Activated gamma-delta T cell treated with Interleukin-2 at 50 U/mL for 16 hours (primary cell): ENCODE data around the gene GPC6.

Experiments used
- DNase-seq: peaks from one replicate; pipeline ENCODE4 v3.0.0-alpha.2; 2020

The GPC6 gene

DNA sequence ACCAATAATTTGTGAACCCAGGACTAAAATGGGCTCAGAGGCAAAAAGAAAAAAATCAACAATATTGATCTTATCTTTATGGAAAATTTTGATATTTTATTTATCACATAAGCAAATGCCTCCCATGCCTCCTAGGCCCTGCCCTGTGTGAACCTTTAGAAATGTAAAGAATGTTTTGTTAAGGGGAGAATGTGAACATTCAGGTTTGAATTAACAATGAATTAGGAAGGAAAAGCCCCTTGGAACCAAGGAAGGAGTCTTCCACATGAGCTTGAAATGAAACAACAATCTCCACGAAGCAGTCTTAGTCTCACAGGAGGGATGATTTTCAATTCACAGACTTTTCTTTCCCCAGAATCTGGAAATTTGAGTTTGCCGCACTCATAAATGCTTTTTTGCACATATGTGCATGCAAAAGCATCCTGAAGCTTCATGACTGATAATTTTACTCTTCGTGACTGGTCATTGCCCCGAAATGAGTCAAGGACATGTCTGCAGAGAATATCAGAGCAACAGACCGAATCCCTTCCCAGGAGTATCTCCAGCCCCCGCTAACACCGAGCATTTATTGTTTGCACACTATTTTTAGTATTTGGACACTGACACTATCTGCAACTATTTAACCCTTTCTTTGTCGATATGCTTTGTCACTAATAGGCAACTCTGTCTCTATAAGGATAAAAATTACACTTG lies 1117.7 kb downstream of the GPC6 start:
- DNase-seq, result no peak

- DNase-seq, result no peak
Measured at GRCh38 chr13:94345374-94346195, 1119.0 kb downstream of the GPC6 start.

DNA sequence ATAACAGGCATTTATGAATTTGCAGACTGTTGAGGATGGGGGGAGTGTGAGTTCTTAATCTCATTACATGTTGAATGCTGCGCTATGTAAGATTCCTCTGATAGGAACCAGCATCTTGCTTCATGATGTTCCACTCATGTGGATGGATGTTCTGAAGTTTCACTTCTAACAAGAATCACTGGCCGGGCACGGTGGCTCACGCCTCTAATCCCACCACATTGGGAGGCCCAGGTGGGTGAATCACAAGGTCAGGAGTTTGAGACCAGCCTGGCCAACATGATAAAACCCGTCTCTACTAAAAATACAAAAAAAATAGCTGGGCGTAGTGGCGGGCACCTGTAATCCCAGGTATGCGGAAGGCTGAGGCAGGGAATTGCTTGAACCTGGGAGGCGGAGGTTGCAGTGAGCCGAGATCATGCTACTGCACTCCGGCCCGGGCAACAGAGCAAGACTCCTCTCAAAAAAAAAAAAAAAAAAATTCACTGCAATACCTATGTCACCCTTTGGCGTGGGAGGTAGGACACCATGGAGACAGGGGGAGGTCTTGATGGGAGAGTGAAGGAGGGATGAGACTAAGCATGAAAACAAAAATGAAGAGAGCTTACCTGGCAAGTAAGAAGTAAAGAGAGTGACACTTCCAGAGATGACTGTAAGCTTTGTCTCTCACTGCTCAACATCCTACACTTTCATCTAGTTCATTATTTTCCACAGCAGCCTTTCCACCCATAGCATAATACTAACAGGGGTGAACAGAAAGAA lies 1119.8 kb downstream of the GPC6 start:
- DNase-seq, result no peak

- no peak for DNase-seq
Measured at GRCh38 chr13:94351292-94351990, 1124.8 kb downstream of the GPC6 start.

DNA sequence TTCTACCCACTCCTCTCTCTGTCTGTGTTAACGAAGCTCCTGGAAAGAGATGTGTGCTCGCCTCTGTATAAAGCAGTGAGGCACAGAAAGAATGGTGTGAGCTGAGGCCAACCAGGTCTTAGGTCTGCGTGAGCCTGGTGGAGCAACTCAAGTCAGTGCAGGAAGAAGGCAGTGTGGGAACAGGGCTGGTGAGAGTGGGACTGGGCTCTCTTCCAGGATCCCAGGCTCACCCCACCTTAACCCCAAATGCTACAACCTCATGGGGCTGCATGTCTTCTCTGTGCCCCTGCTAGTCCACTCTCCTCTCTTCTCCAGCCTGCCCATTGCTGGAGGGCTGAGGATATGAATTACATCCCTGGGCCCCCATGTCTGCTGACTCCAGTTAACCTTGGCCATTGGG lies 1125.5 kb downstream of the GPC6 start:
- no peak for DNase-seq

GRCh38 chr13:94353167-94353710 lies 1126.6 kb downstream of the GPC6 start:
- no peak for DNase-seq

- no peak for DNase-seq
Measured at GRCh38 chr13:94359875-94360274, 1133.3 kb downstream of the GPC6 start.

GRCh38 chr13:94362411-94362909 lies 1135.9 kb downstream of the GPC6 start:
- DNase-seq, result peak; percentile 56

DNA sequence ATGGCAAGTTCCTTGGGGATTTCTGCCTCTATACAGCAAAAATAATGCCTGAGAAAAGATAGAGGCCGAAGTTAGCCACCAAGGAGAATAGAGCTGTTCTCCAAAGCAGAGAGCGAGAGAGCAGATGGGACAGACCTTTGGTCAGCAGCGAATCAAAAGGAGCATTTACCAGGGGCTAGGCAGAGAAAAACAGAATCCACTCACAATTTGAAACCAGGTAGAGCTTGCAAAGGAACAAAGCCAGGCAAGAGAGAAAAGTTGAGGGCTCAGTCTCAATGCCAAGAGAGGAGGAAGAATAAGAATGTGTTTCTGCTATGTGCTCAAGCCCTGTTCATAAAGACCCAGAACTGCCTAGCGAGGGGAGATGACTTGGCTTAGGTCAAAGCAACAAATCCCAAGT lies 1140.1 kb downstream of the GPC6 start:
- DNase-seq, result no peak

DNA sequence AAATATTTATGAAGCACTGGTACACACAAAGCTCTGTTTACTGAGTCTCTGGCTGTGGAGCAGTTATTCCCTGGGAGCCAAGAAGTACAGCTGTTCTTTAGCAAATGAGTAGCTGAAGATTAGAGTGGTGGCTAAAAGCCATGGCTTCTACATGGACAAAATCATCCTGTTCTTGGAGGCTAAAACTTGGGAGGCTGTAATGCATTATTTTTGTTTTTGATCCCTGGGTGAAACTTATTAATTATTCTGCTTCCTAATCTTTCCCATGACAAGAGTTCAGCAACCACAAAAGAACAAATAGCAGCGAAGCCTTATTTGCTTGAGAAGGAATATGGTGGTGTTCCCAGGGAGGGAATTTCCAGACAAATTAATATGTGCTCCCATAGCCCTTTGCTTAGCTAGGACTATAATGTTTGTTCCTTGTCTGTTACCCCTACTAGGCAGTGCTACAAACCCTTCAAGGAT lies 1143.4 kb downstream of the GPC6 start:
- DNase-seq, result no peak

DNA sequence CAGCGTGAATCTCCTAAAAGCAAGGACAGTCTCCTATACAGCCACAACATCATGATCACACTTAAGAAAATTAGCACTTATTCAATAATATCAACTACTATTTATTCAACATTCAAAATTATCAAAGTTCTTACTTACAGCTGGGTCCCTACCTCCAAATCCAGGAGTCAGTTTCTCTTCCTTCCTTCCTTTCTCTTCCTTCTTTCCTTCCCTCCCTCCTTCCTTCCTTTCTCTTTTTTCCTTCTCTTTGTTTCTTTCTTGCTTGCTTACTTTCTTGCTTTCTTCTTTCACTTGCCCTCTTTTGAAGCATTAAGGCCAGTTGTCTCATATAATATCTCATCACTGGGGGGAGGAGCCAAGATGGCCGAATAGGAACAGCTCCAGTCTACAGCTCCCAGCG lies 1145.2 kb downstream of the GPC6 start:
- no peak for DNase-seq

- no peak for DNase-seq
Measured at GRCh38 chr13:94382517-94382916, 1155.9 kb downstream of the GPC6 start.

DNA sequence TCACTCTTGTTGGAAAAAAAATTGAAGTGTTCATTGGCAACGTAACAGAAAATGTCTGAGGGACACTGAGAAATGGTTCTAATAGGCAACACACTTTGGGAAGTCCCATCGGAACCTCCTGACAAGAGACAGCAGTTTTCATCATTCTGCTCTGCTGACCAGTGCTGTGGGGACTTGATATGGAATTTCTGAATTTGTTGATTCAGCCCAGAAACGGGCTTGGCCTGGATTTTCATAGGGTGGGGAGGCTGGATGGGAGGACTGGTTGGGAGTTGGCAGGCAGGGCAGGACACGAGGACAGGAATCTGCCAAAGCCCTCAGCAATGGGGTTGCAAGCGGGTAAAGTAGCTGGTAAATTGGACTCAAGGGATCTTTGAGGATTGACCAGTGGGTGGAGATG lies 1156.4 kb downstream of the GPC6 start:
- no peak for DNase-seq

DNA sequence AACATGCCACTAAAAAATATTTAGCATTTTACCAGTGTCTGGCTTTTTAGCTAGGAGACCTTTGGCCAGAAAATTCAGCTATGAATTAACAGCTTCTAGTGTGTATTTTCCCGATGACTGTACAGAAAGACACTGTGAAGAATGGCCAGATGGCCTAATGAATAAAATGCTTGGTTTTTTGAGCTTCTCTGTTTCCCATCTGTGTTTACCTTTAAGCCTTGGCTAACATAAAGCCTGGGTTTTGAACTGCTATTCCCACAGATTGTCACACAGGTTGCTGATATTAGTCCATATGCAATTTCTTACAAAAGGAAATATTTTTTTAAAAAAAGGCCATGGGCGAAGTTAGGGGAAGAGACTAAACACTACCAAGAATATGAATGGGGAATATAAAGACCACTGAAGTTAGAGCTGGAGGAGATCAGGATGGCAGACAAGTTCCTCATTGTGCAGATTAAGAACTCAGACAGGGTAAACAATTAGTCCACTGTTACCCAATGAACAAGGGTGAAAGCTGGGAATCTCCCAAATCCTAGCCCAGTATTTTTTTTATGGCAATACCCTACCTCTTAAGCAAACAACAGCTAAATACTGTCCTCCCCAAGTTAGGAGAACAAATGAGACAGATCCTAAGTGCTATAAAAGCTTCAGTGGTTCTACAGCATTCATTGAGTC lies 1157.8 kb downstream of the GPC6 start:
- no peak for DNase-seq

DNA sequence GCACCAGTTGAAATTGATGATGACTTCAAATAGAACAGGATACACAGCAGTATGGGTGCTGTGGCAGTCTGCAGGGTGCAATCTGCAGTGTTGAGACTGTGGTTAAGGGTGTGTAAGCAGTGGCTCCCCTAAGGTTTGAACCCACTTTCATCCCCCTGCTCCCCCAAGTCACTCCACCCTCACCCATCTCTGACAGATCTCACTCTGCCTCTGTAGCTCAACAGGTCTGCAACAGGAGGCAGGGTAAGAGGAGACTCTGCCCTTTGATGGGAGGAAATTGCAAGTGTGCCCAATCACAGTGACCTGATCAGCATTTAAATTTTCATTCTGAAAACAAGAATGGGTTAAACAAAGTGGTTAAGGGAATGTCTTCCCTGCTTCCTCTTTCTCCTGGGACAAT lies 1160.4 kb downstream of the GPC6 start:
- DNase-seq, result no peak

DNA sequence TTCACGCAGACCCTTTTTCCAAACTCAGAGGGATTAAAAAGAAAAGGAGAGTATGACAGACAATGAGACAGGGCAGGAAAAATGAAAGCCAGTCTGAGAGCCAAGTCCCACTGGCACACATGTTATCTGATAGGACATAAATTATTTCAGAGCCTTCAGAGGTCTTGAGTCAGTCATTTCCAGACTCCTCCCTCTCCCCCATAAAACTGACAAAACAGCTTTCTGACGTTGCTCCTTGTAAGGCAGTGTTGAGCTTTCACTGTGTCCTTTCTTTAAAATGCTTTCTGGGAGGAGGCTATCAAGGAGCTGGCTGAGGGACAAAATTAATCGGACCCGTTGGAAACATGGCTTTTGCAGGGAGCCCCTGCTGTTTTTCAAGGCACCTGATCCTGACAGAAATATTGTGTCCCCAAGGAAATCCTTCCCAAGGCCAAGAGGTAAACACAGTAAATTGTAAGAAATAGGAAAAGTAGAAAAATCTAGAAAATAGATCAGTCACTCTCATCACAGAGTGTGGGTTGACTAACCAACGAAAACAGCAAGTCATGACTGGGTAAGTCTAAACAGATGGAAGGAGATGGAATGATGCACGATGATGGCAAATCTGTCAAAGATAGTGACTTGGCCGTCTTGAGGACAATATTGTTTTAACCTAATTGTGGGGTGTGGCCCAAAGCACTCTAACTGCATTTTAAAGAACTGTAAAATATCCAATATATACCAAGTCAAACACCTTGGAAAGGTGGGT lies 1163.2 kb downstream of the GPC6 start:
- no peak for DNase-seq

DNA sequence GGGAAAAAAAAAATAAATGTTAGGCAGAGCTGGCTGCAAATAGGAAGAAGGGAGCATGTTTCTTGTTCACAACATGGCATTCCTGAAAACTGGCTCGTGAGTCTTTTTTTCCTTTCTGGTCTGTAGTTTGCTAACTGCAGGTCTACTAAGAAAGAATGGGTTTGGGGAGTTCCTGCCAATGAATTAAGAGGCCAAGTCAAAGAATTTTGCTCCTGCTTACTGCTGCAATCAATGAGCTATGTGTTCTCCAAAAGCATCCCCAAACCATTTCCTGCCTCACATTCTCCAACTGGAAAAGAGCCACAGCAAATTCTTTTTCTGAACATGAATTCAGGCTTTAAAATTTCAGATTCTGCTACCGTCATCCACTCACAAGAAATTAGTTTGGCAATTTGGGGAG lies 1164.3 kb downstream of the GPC6 start:
- DNase-seq, result no peak

DNA sequence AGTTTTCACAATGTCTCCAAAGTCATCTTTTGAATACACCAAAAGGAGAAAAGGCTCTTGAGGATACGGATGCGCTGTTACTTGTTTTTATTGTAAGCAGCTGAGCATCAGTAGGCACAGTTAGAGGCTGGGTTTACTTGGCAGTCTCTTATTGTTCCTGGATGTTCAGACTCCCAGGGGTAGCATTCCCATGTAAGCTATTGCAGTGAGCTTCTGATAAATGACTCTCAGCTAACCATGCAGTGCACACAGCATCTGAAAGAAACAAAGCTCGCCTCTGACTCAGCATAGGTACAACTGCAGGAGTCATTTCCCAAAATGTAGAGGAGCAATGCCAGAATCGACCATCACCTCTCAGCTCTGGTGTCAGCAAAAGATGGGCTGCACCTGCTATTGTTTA lies 1168.1 kb downstream of the GPC6 start:
- no peak for DNase-seq

DNA sequence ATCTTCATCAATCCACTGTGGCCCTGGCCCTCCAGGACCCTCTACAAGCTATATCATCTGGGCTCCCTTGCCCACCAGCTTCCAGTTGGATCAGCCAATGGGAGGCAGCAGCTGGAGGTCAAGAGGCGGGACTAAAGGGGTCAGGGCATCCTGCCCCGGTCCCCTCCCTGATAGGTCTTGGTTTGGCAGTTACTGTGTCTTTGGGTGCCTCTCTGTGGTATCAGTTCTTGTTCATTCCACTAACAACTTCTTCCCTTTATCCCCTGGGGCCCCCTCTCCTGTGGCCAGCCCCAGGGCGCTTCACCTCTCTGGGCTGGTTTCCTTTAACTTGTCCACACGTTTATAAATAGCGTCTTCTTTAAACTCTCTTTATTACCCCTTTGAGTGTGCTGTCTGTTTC lies 1169.3 kb downstream of the GPC6 start:
- no peak for DNase-seq

- no peak for DNase-seq
Measured at GRCh38 chr13:94399812-94400211, 1173.2 kb downstream of the GPC6 start.

DNA sequence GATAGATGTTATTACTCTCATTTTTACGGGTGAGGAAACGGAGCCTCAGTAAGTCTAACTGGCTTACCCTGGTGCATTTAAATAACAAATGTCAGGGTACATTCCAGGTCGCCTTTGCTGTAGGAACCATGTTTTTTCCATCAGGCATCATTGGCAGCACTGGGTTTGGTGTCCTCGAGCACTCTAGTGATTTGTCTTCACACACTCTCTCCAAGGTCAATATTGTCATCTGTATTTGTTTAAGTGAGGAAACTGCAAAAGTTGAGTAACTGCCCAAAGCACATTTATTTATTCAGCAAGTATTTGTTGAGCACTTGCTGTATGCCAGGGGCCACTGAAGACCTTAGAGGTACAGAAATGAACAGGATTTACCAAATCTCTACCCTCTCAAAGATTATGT lies 1174.3 kb downstream of the GPC6 start:
- DNase-seq, result no peak
